ENCODE results near the gene CALY. TPM values are rescaled to one million over a fixed set of nuclear protein-coding genes. Genes with fewer than 3 reads are reported as not detected.
A peak's percentile ranks its signal among the peaks of the same experiment; 100 is the strongest.
"Not testable (repeated sequence)": the region's sequence is repeated elsewhere in the genome, so short reads cannot be mapped to it uniquely, and the experiment has no call there.

The CALY gene
- total and polyA plus RNA-seq, 4 experiments from 2014 or later, result 1.4 to 7.2 (median 4.3) TPM

DNA sequence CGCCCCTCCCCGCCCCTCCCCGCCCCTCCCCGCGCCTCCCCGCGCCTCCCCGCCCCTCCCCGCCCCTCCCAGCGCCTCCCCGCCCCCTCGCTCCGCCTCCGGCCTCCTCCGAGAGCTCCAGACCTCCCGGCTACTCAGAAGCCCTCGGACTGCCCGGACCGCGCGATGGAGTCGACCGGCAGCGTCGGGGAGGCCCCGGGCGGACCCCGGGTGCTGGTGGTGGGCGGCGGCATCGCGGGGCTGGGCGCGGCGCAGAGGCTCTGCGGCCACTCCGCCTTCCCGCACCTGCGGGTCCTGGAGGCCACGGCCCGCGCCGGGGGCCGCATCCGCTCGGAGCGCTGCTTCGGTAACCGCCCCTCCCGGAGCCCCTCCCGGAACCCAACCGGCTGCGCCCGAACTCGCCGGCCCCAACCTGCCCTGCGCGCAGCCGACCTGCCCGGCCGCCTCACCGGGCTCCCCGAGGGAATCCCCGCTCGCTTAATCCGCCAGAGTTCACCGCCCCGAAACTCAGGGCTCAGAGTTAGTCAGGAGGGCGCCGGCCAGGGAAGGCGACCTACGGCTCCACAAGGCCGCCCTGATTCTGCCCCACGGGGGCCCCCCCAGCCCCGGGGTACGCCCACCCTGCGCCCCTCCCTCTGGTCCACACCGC, 42.6 kb upstream of the CALY start, which contains the start of gene PAOX:
PAOX (plus strand) TSS at position 111 of the 649 bp plus-strand sequence; CDS start at position 166, 55 bp downstream.
- DNase-seq, result peak; percentile 61 to 75 (median 65)
- peak within 1 kb of the TSS; percentile 60 for H3K27ac ChIP-seq (ENCODE audit: low read depth, low read length)
- POLR2A ChIA-PET (ENCODE audit: partially characterized antibody), result interaction anchor here (1.1 to 5.9 kb wide), 4 partner anchors 11 to 50 kb away, joined by 6 to 68 read pairs (median 6); partner anchors contain the start of gene CALY
- H3K4me1 ChIP-seq (ENCODE audit: insufficient read depth, low read length), result peaks cover 13% of the 10 kb centered on the region
- no peaks in the 10 kb centered on the region for H3K9me3 Mint-ChIP-seq
- CTCF ChIA-PET (ENCODE audit: partially characterized antibody), result interaction anchor here (1.8 kb wide), 1 partner anchor 50 kb away, joined by 7 read pairs; no protein-coding TSS in a partner anchor
- H3K9me3 ChIP-seq (ENCODE audit: control insufficient read depth in 1 of 2, low read length in 2 of 2), result no peaks in the 10 kb centered on the region
- peak within 1 kb of the TSS; percentile 57 to 96 for H3K4me3 ChIP-seq (ENCODE audit: low read length in 2 of 2)
- intact Hi-C loops (cut with micrococcal nuclease), result loop anchor here (1.0 kb wide), 1 partner anchor 10 kb away; no protein-coding TSS in a partner anchor
- H3K4me3 Mint-ChIP-seq, result peak within 1 kb of the TSS; percentile 86 to 91 (median 88)
- H3K27me3 Mint-ChIP-seq, result no peaks in the 10 kb centered on the region
- peaks cover 1 to 15% (median 5%) of the 10 kb centered on the region in 4 donors for H3K4me1 Mint-ChIP-seq
- H3K36me3 Mint-ChIP-seq, result peaks cover 0 to 1% of the 10 kb centered on the region in 2 donors
- H3K36me3 ChIP-seq (ENCODE audit: insufficient read depth, low read length), result peaks cover 4% of the 10 kb centered on the region
- no peaks in the 10 kb centered on the region for H3K27me3 ChIP-seq (ENCODE audit: insufficient read depth, low read length)
- peak within 1 kb of the TSS in 6 of 7 donors; percentile 68 to 85 (median 76) for H3K27ac Mint-ChIP-seq

- Mint-ChIP-seq H3K4me1 (peaks cover 4 to 20% (median 8%) of the 10 kb centered on the region in 4 donors), H3K36me3 (no peaks in the 10 kb centered on the region), H3K4me3 (peak overlapping the region; percentile 86 to 91 (median 88)), H3K9me3 (no peaks in the 10 kb centered on the region), H3K27ac (peak overlapping the region in 6 of 7 donors; percentile 68 to 85 (median 76)), H3K27me3 (no peaks in the 10 kb centered on the region)
- DNase-seq, result peak; percentile 57 to 68 (median 60)
- Histone ChIP-seq H3K27ac (ENCODE audit: low read depth, low read length) (peak overlapping the region; percentile 60), H3K36me3 (ENCODE audit: insufficient read depth, low read length) (no peaks in the 10 kb centered on the region), H3K4me3 (ENCODE audit: low read length in 2 of 2) (peak overlapping the region; percentile 57 to 96), H3K27me3 (ENCODE audit: insufficient read depth, low read length) (no peaks in the 10 kb centered on the region), H3K4me1 (ENCODE audit: insufficient read depth, low read length) (peaks cover 17% of the 10 kb centered on the region), H3K9me3 (ENCODE audit: control insufficient read depth in 1 of 2, low read length in 2 of 2) (no peaks in the 10 kb centered on the region)
- CTCF ChIA-PET (ENCODE audit: partially characterized antibody), result interaction anchor here (1.0 to 1.3 kb wide), 3 partner anchors 12 to 20 kb away, joined by 3 to 5 read pairs (median 3); no protein-coding TSS in a partner anchor
- POLR2A ChIA-PET (ENCODE audit: partially characterized antibody), result interaction anchor here (0.9 to 5.9 kb wide), 8 partner anchors 12 to 49 kb away, joined by 3 to 68 read pairs (median 6); partner anchors contain the start of genes CALY and FUOM
- intact Hi-C loops (cut with micrococcal nuclease), result loop anchor here (1.0 kb wide), 3 partner anchors 11 to 49 kb away; partner anchors contain the start of gene MTG1
Measured at GRCh38 chr10:133378251-133379096, 41.8 kb upstream of the CALY start.

- Histone ChIP-seq H3K4me1 (ENCODE audit: insufficient read depth, low read length) (peaks cover 17% of the 10 kb centered on the region), H3K9me3 (ENCODE audit: control insufficient read depth in 1 of 2, low read length in 2 of 2) (no peaks in the 10 kb centered on the region), H3K27ac (ENCODE audit: low read depth, low read length) (peak overlapping the region; percentile 60), H3K4me3 (ENCODE audit: low read length in 2 of 2) (peak overlapping the region; percentile 57 to 96), H3K36me3 (ENCODE audit: insufficient read depth, low read length) (no peaks in the 10 kb centered on the region), H3K27me3 (ENCODE audit: insufficient read depth, low read length) (no peaks in the 10 kb centered on the region)
- no peak for DNase-seq
- peak overlapping the region; percentile 86 to 91 (median 88) for H3K4me3 Mint-ChIP-seq
- ChIA-PET CTCF (ENCODE audit: partially characterized antibody) (interaction anchor here (1.0 to 1.3 kb wide), 3 partner anchors 13 to 19 kb away, joined by 3 to 5 read pairs (median 3); no protein-coding TSS in a partner anchor), POLR2A (ENCODE audit: partially characterized antibody) (interaction anchor here (0.9 to 5.9 kb wide), 9 partner anchors 12 to 48 kb away, joined by 3 to 68 read pairs (median 5); partner anchors contain the start of genes CALY and FUOM)
- no peaks in the 10 kb centered on the region for H3K9me3 Mint-ChIP-seq
- intact Hi-C loops (cut with micrococcal nuclease), result loop anchor here (1.0 kb wide), 2 partner anchors 16 to 49 kb away; partner anchors contain the start of gene MTG1
- H3K36me3 Mint-ChIP-seq, result no peaks in the 10 kb centered on the region
- H3K4me1 Mint-ChIP-seq, result peaks cover 4 to 20% (median 8%) of the 10 kb centered on the region in 4 donors
- H3K27ac Mint-ChIP-seq, result peak overlapping the region in 3 of 7 donors; percentile 37 to 85 (median 79)
- H3K27me3 Mint-ChIP-seq, result no peaks in the 10 kb centered on the region
Measured at GRCh38 chr10:133377818-133378250, 41.1 kb upstream of the CALY start.

- peak overlapping the region in 6 of 8 donors; percentile 38 to 86 (median 62) for H3K4me3 Mint-ChIP-seq
- intact Hi-C loops (cut with micrococcal nuclease), result no loop called here
- no peaks in the 10 kb centered on the region for H3K27me3 Mint-ChIP-seq
- H3K4me3 ChIP-seq (ENCODE audit: low read length in 2 of 2), result peak overlapping the region in 1 of 2 donors; percentile 96
- no peak for DNase-seq
- peaks cover 4 to 20% (median 8%) of the 10 kb centered on the region in 4 donors for H3K4me1 Mint-ChIP-seq
- H3K36me3 Mint-ChIP-seq, result no peaks in the 10 kb centered on the region
- H3K9me3 ChIP-seq (ENCODE audit: control insufficient read depth in 1 of 2, low read length in 2 of 2), result no peaks in the 10 kb centered on the region
- CTCF ChIA-PET (ENCODE audit: partially characterized antibody), result interaction anchor here (1.1 to 1.4 kb wide), 3 partner anchors 12 to 18 kb away, joined by 3 to 6 read pairs (median 3); no protein-coding TSS in a partner anchor
- H3K27me3 ChIP-seq (ENCODE audit: insufficient read depth, low read length), result no peaks in the 10 kb centered on the region
- no peaks in the 10 kb centered on the region for H3K9me3 Mint-ChIP-seq
- no peak overlapping the region for H3K27ac ChIP-seq (ENCODE audit: low read depth, low read length)
- no peaks in the 10 kb centered on the region for H3K36me3 ChIP-seq (ENCODE audit: insufficient read depth, low read length)
- POLR2A ChIA-PET (ENCODE audit: partially characterized antibody), result interaction anchor here (1.0 to 5.9 kb wide), 6 partner anchors 11 to 48 kb away, joined by 3 to 68 read pairs (median 4); partner anchors contain the start of gene FUOM
- peaks cover 20% of the 10 kb centered on the region for H3K4me1 ChIP-seq (ENCODE audit: insufficient read depth, low read length)
- peak overlapping the region in 3 of 7 donors; percentile 4 to 75 (median 37) for H3K27ac Mint-ChIP-seq
Measured at GRCh38 chr10:133377025-133377817, 40.5 kb upstream of the CALY start.

- H3K27me3 ChIP-seq (ENCODE audit: insufficient read depth, low read length); H3K4me3 ChIP-seq (ENCODE audit: low read length in 2 of 2); H3K36me3 Mint-ChIP-seq; intact Hi-C loops (cut with micrococcal nuclease); H3K27ac ChIP-seq (ENCODE audit: low read depth, low read length); H3K9me3 Mint-ChIP-seq; H3K9me3 ChIP-seq (ENCODE audit: control insufficient read depth in 1 of 2, low read length in 2 of 2); H3K27me3 Mint-ChIP-seq; H3K36me3 ChIP-seq (ENCODE audit: insufficient read depth, low read length); DNase-seq: not testable (repeated sequence)
- H3K4me3 Mint-ChIP-seq, result peak overlapping the region in 5 of 8 donors; percentile 29 to 75 (median 67)
- POLR2A ChIA-PET (ENCODE audit: partially characterized antibody), result interaction anchor here (1.6 to 5.9 kb wide), 2 partner anchors 10 to 14 kb away, joined by 4 to 68 read pairs; no protein-coding TSS in a partner anchor
- peaks cover 24% of the 10 kb centered on the region for H3K4me1 ChIP-seq (ENCODE audit: insufficient read depth, low read length)
- CTCF ChIA-PET (ENCODE audit: partially characterized antibody), result interaction anchor here (1.4 kb wide), 1 partner anchor 14 kb away, joined by 6 read pairs; no protein-coding TSS in a partner anchor
- peak overlapping the region in 1 of 7 donors; percentile 75 for H3K27ac Mint-ChIP-seq
- peaks cover 2 to 24% (median 12%) of the 10 kb centered on the region in 4 donors for H3K4me1 Mint-ChIP-seq
Measured at GRCh38 chr10:133376183-133376582, 39.5 kb upstream of the CALY start.
